Inflammatory macrophage treated with lipopolysaccharide for 1 hour (primary cell): Measurements from ENCODE around the gene SPATS1.

Experiments
- DNase-seq, 2 donors: peaks; one replicate each; pipeline ENCODE4 v3.0.0-alpha.2; 2020 to 2022

Gene SPATS1

GRCh38 chr6:44342489-44342888 is at the start of gene SPATS1:
TSS of gene SPATS1 (plus strand) at chr6:44342650. CDS start at chr6:44343096, 446 bp downstream.
- no peak for DNase-seq

GRCh38 chr6:44292661-44293365 is 49.6 kb upstream of the SPATS1 start:
- no peak for DNase-seq

GRCh38 chr6:44294832-44295791 is 47.3 kb upstream of the SPATS1 start:
- no peak for DNase-seq

GRCh38 chr6:44297063-44298038 is 45.1 kb upstream of the SPATS1 start:
- peak in 1 of 2 donors; percentile 27 for DNase-seq

GRCh38 chr6:44298055-44298803 is 44.2 kb upstream of the SPATS1 start:
- no peak for DNase-seq

GRCh38 chr6:44298864-44299263 is 43.6 kb upstream of the SPATS1 start:
- DNase-seq, result no peak

GRCh38 chr6:44300292-44300823 is 42.1 kb upstream of the SPATS1 start:
- no peak for DNase-seq

GRCh38 chr6:44301106-44301505 is 41.3 kb upstream of the SPATS1 start:
- no peak for DNase-seq

GRCh38 chr6:44301782-44302564 is 40.5 kb upstream of the SPATS1 start:
- DNase-seq, result no peak

- DNase-seq, result no peak
Measured at GRCh38 chr6:44302856-44303255, 39.6 kb upstream of the SPATS1 start.

- no peak for DNase-seq
Measured at GRCh38 chr6:44303842-44304241, 38.6 kb upstream of the SPATS1 start.

- DNase-seq, result peak; percentile 30 to 50
Measured at GRCh38 chr6:44304282-44305199, 37.9 kb upstream of the SPATS1 start.

GRCh38 chr6:44305200-44305725 is 37.2 kb upstream of the SPATS1 start:
- DNase-seq, result no peak

- DNase-seq, result no peak
Measured at GRCh38 chr6:44306710-44307109, 35.7 kb upstream of the SPATS1 start.

- no peak for DNase-seq
Measured at GRCh38 chr6:44307217-44307616, 35.2 kb upstream of the SPATS1 start.

GRCh38 chr6:44309092-44309491 is 33.4 kb upstream of the SPATS1 start:
- no peak for DNase-seq

GRCh38 chr6:44309631-44310030 is 32.8 kb upstream of the SPATS1 start:
- DNase-seq, result no peak

GRCh38 chr6:44310241-44310640 is 32.2 kb upstream of the SPATS1 start:
- DNase-seq, result no peak

GRCh38 chr6:44311304-44311703 is 31.1 kb upstream of the SPATS1 start:
- no peak for DNase-seq
